T-helper 17 cell (primary cell): Measurements from ENCODE around the gene MLYCD. TPM values are rescaled to one million over a fixed set of nuclear protein-coding genes. Genes with fewer than 3 reads are reported as not detected.
A peak's percentile ranks its signal among the peaks of the same experiment; 100 is the strongest.

Source experiments
- ATAC-seq: fragments of 150-1000 bp; cut with Tn5 transposase; 2 replicates; pipeline ENCODE4 v1.10.0; 2021; ENCODE audit warnings: mild to moderate bottlenecking, moderate library complexity
- DNase-seq, 3 donors: peaks; one replicate each; pipeline versions ENCODE4 v3.0.0 to v3.0.0-alpha.2; 2020 to 2021
- H3K9me3 ChIP-seq: one replicate; pipeline ENCODE4 v1.7.0; 2013; ENCODE audit warnings: low read length, mild to moderate bottlenecking; ENCODE audit not compliant: control insufficient read depth, poor library complexity, severe bottlenecking
- H3K27ac Mint-ChIP-seq: one replicate; pipeline ENCODE4 v1.8.0; 2022; ENCODE audit warnings: mild to moderate bottlenecking, moderate library complexity, mixed read lengths
- H3K27me3 Mint-ChIP-seq: one replicate; pipeline ENCODE4 v1.8.0; 2022; ENCODE audit warnings: mixed read lengths
- H3K36me3 Mint-ChIP-seq: one replicate; pipeline ENCODE4 v1.8.0; 2022; ENCODE audit warnings: low read depth, mixed read lengths
- H3K4me1 Mint-ChIP-seq: one replicate; pipeline ENCODE4 v1.8.0; 2022; ENCODE audit warnings: mild to moderate bottlenecking, mixed read lengths
- H3K4me3 Mint-ChIP-seq: one replicate; pipeline ENCODE4 v1.8.0; 2022; ENCODE audit warnings: mild to moderate bottlenecking, moderate library complexity, mixed read lengths
- total RNA-seq, 4 donors: library from RNA in 2 of 4; stranded (reverse) in 2 of 4; gene quantifications; one replicate each; pipeline ENCODE4 v1.2.3 and lab custom pipeline; 2022 to 2026

Gene MLYCD
- total RNA-seq, 2 donors from 2014 or later: 4.7 to 6.2 TPM

DNA sequence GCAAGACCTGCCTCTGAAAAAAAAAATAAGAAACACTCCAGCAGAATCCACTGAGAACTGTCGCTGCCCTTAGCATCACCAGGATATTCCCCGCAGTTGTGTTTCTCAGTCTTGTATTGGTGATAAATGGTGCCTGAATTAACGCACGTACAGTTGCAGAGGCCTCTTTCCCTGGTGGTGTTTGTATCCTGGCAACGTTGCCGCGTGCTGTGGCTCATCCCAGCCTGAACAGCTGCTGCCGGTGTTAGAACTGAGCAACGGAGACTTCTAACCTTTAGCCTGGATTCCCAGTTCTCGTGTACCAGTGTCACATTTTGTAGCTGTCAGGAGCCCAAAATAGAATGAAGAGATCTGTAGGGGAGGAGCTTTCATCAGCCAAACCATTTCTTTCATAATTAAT is 4.8 kb downstream of the MLYCD start:
- Mint-ChIP-seq H3K4me3 (no peak overlapping the region), H3K4me1 (peaks cover 40% of the 10 kb centered on the region), H3K36me3 (peaks cover 5% of the 10 kb centered on the region), H3K27ac (no peak overlapping the region), H3K27me3 (no peaks in the 10 kb centered on the region)
- no peaks in the 10 kb centered on the region for H3K9me3 ChIP-seq
- no peak for DNase-seq
- ATAC-seq: no peak

DNA sequence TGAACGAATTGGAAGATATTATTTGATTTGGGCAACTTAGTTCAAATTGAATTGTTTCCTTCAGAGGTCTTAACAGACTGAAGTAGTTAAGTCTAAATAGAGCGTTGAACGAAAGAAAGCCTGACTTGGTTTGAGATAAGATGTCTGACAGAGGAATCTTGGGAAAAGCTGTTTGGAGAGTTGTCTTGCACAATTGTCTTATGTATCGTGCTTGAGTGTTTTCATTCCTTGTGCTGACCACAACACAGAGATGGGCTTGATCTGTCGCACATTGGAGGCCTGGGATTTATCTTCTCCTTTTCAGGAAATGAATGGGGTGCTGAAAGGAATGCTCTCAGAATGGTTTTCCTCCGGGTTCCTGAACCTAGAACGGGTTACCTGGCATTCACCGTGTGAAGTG is 7.8 kb downstream of the MLYCD start:
- no peak for ATAC-seq
- Mint-ChIP-seq H3K27me3 (no peaks in the 10 kb centered on the region), H3K36me3 (peaks cover 2% of the 10 kb centered on the region), H3K4me1 (peaks cover 25% of the 10 kb centered on the region), H3K27ac (no peak overlapping the region), H3K4me3 (no peak overlapping the region)
- no peak for DNase-seq
- H3K9me3 ChIP-seq: no peaks in the 10 kb centered on the region

DNA sequence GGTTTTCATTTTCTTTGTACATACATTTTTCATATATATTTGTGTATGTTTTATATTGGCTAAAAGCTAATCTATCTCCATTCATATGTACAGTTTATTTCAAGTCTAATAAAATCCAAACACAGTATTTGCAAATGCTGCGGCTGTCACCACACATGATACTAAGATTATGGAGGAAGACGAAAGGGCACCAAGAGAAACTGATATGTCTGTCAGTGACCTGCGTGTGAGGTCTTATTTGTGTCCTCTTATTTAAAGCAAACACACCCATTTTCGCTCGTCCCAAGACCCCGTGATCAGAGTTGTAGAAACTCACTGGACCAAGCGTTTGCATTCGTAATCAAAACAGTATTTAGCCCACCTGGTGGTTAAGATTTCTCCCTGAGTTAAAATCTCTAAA is 8.2 kb downstream of the MLYCD start:
- Mint-ChIP-seq H3K4me3 (no peak overlapping the region), H3K27me3 (no peaks in the 10 kb centered on the region), H3K36me3 (peaks cover 2% of the 10 kb centered on the region), H3K27ac (no peak overlapping the region), H3K4me1 (peaks cover 23% of the 10 kb centered on the region)
- ATAC-seq (no peak), DNase-seq (no peak)
- no peaks in the 10 kb centered on the region for H3K9me3 ChIP-seq

DNA sequence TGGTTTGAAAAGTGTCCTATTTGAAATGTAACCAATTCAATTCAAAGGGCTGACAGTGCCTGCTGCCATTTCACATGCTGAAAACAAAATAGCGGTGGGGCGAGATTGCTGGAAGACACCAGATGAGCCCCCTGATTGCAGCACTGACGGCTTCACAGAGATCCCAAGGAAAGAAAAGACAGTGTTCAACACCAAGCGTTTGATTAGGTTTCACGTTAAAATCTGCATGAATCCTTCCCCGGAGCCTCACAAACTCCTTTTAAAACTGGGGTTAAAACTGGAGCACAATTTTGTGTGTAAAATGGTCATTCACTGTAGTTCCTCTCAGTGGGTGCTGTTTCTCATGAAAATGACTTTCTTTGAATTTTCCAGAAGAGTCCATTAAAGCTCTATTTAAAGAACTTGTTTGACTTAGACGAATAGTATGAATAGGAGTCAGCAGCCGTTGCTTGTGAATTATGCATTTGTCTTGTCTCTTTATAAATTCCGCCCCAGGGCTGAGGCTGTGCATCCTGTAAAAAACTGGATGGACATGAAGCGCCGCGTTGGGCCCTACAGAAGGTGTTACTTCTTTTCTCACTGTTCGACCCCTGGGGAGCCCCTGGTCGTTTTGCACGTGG is 8.8 kb downstream of the MLYCD start:
- ATAC-seq (no peak), DNase-seq (no peak)
- Mint-ChIP-seq H3K27ac (no peak overlapping the region), H3K4me3 (no peak overlapping the region), H3K27me3 (no peaks in the 10 kb centered on the region), H3K36me3 (peaks cover 2% of the 10 kb centered on the region), H3K4me1 (peaks cover 19% of the 10 kb centered on the region)
- no peaks in the 10 kb centered on the region for H3K9me3 ChIP-seq

DNA sequence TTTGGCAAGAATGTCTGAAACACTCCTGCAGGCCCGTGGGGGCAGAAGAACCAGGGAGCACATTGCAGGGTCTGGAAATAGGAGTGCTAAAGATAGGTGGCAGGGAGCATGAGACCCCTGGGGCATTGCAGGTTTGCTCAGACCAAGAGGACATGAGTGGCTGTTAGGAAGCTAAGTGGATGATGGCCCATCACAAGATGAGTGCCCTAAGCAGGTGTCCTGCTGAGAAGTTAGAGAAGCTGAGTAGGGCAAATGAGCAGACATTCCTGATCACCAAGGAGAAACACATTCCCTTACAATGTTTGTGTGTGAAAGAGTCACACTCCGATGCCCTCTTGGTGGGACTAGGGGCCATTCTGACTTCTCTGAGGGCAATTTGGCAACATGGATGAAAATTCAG is 9.9 kb downstream of the MLYCD start:
- H3K4me1 Mint-ChIP-seq: peaks cover 18% of the 10 kb centered on the region
- H3K4me3 Mint-ChIP-seq: peak overlapping the region; percentile 31
- DNase-seq (no peak), ATAC-seq (no peak)
- peaks cover 2% of the 10 kb centered on the region for H3K36me3 Mint-ChIP-seq
- no peaks in the 10 kb centered on the region for H3K27me3 Mint-ChIP-seq
- H3K9me3 ChIP-seq: no peaks in the 10 kb centered on the region
- H3K27ac Mint-ChIP-seq: no peak overlapping the region

DNA sequence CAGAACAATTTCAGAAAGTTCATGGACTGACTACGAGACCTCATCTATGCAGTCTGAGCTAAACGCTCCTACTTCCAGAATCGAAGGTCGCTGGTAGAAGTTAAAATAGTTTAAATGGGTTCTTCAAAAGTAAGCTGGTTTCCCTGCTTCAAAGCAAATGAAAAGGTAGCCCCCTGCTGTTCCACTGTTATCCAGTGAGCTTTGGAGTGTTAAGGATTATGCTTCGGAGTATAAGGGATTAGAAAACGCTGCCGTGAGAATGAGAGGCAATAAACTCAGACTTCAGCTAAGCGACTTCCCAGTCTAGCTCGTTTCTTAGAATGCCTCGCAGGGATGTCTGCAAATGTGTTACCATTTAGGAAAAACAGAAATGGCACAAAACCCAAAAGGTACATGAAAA is 12.4 kb downstream of the MLYCD start:
- ATAC-seq (no peak), DNase-seq (no peak)
- Mint-ChIP-seq H3K27ac (no peak overlapping the region), H3K27me3 (no peaks in the 10 kb centered on the region), H3K4me1 (peaks cover 12% of the 10 kb centered on the region), H3K36me3 (peaks cover 5% of the 10 kb centered on the region), H3K4me3 (no peak overlapping the region)
- H3K9me3 ChIP-seq: no peaks in the 10 kb centered on the region

DNA sequence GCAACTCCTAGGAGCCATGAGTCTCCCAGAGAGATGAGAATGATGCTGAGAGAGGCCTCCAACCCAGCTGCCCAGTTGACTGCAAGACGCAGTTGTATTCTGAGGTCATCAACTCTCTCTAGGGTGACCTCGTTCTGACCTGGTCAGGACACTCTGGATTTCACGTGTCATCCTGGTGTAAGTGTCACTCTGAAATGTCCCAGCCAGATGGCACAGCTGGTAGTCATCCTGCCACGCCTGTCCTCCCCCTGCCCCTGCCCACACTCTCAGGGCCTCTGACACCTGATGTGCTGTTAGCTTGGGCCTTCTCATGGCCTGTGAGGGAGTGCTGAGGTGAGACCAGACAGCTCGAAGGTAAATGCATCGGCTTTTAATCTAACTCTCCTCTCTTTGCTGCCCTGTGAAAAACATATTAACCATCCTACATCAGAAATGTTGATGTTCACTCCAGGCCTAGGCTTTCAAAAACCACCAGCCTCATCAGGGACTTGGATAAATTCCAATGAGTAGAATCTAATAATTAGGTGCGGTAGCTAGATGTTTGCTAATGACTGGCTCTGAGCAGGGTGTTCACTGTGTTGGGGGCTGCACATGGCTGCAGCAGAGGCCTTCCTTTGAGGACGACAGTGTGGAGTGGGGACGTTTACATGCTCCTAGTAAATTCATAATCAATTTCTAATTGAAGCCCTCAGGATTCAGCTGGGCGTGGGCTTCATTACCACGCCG is 13.8 kb downstream of the MLYCD start:
- peaks cover 7% of the 10 kb centered on the region for H3K4me1 Mint-ChIP-seq
- DNase-seq: no peak
- no peaks in the 10 kb centered on the region for H3K9me3 ChIP-seq
- H3K4me3 Mint-ChIP-seq: no peak overlapping the region
- H3K27ac Mint-ChIP-seq: no peak overlapping the region
- H3K27me3 Mint-ChIP-seq: no peaks in the 10 kb centered on the region
- no peak for ATAC-seq
- H3K36me3 Mint-ChIP-seq: peaks cover 2% of the 10 kb centered on the region

DNA sequence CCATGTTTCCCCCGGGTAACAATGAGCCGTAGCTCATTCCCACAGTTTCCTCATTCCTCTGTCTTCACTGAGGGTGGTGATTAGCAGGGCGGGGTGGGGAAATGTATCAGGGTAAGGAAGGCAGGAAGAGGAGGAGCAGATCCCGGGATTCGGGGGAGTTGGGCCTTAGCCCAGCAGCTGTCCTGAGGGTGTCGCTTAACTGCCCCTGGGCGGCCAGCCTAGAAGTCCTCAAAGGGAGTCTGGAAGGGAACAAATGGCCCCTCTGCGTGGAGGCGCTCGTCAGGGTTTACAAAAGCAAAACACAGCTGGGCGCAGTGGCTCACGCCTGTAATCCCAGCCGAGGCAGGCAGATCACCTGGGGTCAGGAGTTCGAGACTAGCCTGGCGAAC is 14.3 kb downstream of the MLYCD start:
- ATAC-seq: no peak
- H3K9me3 ChIP-seq: no peaks in the 10 kb centered on the region
- no peak for DNase-seq
- H3K4me3 Mint-ChIP-seq: no peak overlapping the region
- peaks cover 7% of the 10 kb centered on the region for H3K4me1 Mint-ChIP-seq
- no peaks in the 10 kb centered on the region for H3K27me3 Mint-ChIP-seq
- no peak overlapping the region for H3K27ac Mint-ChIP-seq
- peaks cover 2% of the 10 kb centered on the region for H3K36me3 Mint-ChIP-seq

DNA sequence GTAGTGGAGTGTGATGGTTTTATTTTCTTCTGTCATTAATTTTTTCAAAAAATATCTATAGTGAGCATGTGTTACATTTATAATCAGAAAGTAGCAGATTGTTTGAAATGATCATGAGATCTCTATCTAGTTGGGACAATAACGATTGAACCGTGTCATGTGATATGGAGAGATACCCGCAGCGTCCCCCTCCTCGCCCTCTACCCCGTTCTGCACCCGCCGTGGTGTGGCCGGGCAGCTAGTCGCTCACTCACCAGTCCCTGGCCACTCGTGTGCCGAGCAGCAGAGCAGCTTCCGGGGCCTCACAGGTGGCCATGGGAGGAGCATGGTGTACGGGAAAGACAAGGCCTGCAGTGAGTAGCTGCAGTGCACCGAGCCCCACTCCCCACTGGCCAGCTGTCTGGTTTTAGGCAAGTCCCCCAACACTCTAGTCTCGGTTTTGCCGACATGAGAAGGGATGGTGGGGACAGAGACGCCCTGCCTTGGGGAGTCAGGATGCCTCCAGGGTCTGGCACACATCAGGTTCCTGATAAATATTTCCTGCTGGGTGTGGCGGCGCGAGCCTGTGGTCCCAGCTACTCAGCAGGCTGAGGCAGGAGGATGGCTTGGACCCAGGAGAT is 15.3 kb downstream of the MLYCD start:
- Mint-ChIP-seq H3K27ac (no peak overlapping the region), H3K4me1 (peaks cover 4% of the 10 kb centered on the region)

DNA sequence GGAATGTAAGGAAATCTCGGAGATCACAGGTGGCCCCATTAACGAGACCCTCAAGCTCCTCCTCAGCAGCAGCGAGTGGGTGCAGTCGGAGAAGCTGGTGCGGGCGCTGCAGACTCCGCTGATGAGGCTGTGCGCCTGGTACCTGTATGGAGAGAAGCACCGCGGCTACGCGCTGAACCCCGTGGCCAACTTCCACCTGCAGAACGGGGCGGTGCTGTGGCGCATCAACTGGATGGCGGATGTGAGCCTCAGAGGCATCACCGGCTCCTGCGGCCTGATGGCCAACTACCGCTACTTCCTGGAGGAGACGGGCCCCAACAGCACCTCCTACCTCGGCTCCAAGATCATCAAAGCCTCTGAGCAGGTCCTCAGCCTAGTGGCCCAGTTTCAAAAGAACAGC is 16.2 kb downstream of the MLYCD start:
- H3K9me3 ChIP-seq: no peaks in the 10 kb centered on the region
- ATAC-seq (no peak), DNase-seq (no peak)
- Mint-ChIP-seq H3K36me3 (peaks cover 5% of the 10 kb centered on the region), H3K27me3 (no peaks in the 10 kb centered on the region), H3K4me1 (peaks cover 7% of the 10 kb centered on the region), H3K4me3 (no peak overlapping the region), H3K27ac (no peak overlapping the region)

More for the DNA sequence above, 15.3 kb downstream of the MLYCD start:
- ATAC-seq (no peak), DNase-seq (no peak)
- Mint-ChIP-seq H3K27me3 (no peaks in the 10 kb centered on the region), H3K4me3 (no peak overlapping the region), H3K36me3 (peaks cover 5% of the 10 kb centered on the region)
- H3K9me3 ChIP-seq: no peaks in the 10 kb centered on the region

DNA sequence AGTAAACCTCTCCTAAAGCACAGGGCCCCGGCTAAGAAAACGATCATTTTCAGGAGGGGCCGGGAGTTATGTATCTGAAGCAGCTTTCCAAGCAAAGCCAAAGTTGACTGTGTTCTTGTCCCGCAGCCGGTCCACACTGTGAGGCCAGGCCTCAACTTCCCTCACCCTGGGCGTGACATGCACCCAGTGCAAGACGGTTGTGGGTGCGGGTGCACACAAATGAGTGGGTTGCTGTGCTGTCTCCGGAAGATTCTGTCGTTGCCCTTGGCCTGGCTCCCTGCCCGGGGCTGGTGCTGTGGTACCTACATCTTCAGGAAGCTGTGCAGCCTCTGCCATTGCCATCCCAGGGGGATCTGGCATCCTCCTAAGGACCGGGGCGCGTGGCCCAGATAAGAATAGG is 16.6 kb downstream of the MLYCD start:
- ATAC-seq: no peak
- Mint-ChIP-seq H3K4me1 (peaks cover 7% of the 10 kb centered on the region), H3K4me3 (no peak overlapping the region), H3K27me3 (no peaks in the 10 kb centered on the region), H3K36me3 (peaks cover 5% of the 10 kb centered on the region), H3K27ac (no peak overlapping the region)
- DNase-seq: no peak
- H3K9me3 ChIP-seq: no peaks in the 10 kb centered on the region

DNA sequence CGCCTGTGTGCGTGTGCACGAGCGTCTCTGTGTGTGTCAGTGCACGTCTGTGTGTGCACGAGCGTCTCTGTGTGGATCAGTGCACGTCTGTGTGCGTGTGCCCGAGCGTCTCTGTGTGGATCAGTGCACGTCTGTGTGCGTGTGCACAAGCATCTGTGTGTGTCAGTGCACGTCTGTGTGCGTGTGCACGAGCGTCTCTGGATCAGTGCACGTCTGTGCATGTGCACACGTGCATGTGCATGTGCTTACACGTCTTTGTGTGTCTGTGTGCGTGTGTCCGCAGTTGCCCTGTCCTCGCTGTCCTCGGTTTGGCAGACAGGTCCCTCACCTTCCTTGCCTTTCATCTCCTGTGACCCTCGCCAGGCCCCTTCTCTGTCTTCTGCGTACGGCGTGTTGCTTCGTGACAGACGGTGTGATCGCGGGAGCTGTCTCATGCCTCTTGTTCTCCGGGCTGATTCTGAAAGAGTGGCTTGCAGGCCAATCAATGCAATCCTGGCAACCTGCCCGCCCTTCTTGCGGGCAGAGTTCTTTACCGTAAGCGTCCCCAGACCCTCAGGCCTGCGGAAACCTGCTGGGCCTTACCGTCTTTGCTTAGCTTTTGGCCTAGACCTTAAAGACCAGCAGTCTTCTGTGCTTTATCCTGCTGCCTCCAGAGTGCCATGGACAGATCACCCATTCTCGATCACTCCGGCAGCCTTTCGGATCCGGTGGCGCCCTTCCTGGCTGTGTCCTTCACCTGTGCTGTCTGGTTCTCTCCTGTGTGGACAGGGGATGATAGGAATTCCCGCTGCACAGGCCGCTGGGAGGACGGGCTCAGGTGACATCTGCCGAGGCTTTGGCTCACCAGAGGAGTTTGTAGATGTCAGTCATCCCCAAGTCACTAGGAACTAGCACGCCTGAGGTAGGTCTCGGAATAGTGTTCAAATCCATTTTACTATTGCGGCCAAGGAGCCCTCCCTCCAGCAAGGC is 18.5 kb downstream of the MLYCD start:
- peaks cover 9% of the 10 kb centered on the region for H3K4me1 Mint-ChIP-seq
- ATAC-seq (no peak), DNase-seq (no peak)
- H3K27me3 Mint-ChIP-seq: no peaks in the 10 kb centered on the region
- H3K36me3 Mint-ChIP-seq: peaks cover 8% of the 10 kb centered on the region
- H3K4me3 Mint-ChIP-seq: no peak overlapping the region
- H3K9me3 ChIP-seq: no peaks in the 10 kb centered on the region
- no peak overlapping the region for H3K27ac Mint-ChIP-seq

DNA sequence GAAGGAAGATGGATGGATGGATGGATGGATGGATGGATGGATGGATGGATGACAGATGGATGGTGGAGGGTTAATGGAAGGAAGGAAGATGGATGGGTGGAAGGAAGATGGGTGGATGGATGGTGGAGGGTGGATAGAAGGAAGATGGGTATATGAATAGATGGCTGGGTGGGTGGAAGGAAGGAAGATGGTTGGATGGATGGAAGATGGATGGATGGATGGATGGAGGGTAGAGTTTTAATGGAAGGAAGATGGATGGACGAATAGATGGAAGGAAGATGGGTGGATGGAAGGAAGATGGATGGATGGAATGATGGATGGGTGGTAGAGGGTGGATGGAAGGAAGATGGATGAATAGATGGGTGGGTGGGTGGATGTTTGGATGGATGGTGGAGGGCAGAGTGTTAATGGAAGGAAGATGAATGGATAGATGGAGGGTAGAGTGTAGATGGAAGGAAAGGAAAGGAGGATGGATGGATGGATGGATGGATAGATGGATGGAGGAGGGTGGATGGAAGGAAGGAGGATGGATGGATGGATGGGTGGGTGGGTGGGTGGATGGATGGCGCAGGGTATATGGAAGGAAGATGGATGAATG is 22.1 kb downstream of the MLYCD start:
- H3K27me3 Mint-ChIP-seq: no peaks in the 10 kb centered on the region
- peaks cover 15% of the 10 kb centered on the region for H3K4me1 Mint-ChIP-seq
- no peak overlapping the region for H3K27ac Mint-ChIP-seq
- H3K9me3 ChIP-seq: no peaks in the 10 kb centered on the region
- H3K4me3 Mint-ChIP-seq: no peak overlapping the region
- DNase-seq (no peak), ATAC-seq (no peak)
- H3K36me3 Mint-ChIP-seq: peaks cover 10% of the 10 kb centered on the region
